NCI-H460 (cell line): ENCODE data around the gene USP40. TPM values are rescaled to one million over a fixed set of nuclear protein-coding genes. Genes with fewer than 3 reads are reported as not detected.

Experiments
- DNase-seq: peaks from one replicate; pipeline ENCODE4 v3.0.0-alpha.2; 2016; ENCODE audit warnings: low read depth; ENCODE audit errors: extremely low read depth
- total RNA-seq: library from RNA; depleted of rRNA; stranded (reverse); fragments of >200 nt; shearing (Covaris generic); gene quantifications from 2 replicates; pipeline ENCODE4 v1.2.3, GENCODE V29; 2014

Gene USP40
- total RNA-seq, 1 experiment from 2014 or later: 43.6 TPM

DNA sequence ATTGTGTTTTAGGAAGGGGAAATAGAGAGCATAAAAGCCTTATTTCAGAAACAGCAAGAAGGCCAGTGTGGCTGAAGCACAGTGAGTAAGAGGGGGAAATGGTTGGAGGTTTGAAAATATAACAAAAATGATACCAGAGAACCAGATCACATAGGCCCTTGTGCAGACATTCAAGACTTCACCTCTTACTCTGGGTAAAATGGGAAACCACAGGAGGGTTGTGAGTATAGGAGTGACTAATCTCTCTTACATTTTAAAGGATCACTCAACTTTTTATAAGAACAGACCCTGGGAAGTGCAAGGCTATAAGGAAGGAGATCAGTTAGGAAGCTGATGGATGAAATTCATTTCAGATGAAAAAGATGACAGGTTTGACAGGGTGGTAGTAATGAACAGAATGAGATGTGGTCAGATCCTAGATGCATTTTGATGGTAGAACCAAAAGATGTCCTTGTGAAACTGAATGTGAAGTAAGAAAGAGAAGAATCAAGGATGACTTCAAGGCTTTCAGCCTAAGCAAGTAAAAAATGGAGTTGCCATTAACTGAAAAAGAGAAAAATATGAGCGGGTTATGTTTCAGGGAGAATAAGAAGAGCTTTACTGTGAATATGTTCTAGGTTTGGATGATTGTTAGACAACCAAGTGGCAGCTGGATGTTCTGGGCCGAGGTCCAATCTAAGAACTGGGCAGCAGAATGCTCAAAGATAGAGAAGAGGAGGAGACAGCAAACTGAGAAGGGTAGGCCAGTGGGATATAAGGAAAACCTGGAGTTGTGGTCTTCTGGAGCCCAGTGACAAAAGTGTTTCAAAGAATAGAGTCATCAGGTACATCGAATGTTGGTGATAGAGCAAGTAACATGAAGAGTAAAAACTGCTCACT lies 65.1 kb downstream of the USP40 start:
- DNase-seq: no peak

DNA sequence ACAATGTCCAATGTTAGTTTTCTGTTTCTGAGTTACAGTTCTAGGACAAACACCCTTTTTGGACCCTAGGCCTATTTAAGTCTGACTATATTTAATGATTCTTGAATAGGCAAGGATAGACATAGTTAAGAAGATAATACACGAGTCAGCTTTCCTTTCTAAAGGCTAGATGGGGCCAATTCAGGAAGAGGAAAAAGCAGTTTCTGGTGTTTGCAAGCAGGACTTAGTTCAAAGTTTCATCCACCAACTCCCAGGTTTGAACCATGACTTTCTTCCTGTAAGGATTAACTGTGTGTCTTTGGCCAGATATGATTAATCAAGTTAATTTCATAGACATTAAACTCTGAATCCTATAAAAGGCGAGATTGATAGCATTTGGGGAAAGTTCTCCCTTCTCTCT lies 66.7 kb downstream of the USP40 start:
- no peak for DNase-seq

DNA sequence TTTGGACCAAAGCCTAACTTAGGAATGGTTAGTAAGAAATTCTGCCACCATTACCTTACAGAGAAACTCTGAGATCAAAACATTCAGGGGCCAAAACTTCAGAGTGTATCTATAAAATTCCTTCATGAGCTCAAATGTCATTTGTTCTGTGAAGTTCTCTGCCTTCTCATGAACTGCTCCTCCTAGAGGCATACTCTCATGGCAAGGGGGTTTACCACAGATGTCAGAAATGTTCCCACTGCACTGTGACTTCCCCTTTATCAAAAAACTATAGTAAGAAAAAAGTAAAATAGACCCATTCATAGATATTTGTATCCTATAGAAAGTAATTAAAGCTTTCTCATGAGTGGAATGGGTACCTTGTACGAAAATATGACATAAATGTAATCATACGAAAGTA lies 68.5 kb downstream of the USP40 start:
- DNase-seq: no peak

DNA sequence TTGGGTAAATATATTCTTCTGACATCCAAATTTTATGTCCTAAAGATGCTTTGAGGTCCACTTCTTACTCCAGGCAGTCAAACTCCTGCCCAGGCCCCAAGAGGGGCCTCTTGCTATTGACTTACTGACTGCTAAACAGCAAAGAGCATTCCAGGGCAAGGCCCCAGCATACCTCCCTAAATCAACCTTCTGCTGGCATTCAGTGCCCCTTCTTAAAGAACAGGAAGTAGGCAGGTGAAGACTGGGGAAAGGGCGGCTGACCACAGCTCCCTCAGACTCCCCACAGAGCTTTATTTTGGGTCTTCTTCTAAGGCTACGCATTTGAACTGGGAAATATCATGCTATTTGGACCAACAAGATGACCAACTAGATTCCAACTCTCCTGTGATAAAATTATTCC lies 68.9 kb downstream of the USP40 start:
- DNase-seq: no peak

DNA sequence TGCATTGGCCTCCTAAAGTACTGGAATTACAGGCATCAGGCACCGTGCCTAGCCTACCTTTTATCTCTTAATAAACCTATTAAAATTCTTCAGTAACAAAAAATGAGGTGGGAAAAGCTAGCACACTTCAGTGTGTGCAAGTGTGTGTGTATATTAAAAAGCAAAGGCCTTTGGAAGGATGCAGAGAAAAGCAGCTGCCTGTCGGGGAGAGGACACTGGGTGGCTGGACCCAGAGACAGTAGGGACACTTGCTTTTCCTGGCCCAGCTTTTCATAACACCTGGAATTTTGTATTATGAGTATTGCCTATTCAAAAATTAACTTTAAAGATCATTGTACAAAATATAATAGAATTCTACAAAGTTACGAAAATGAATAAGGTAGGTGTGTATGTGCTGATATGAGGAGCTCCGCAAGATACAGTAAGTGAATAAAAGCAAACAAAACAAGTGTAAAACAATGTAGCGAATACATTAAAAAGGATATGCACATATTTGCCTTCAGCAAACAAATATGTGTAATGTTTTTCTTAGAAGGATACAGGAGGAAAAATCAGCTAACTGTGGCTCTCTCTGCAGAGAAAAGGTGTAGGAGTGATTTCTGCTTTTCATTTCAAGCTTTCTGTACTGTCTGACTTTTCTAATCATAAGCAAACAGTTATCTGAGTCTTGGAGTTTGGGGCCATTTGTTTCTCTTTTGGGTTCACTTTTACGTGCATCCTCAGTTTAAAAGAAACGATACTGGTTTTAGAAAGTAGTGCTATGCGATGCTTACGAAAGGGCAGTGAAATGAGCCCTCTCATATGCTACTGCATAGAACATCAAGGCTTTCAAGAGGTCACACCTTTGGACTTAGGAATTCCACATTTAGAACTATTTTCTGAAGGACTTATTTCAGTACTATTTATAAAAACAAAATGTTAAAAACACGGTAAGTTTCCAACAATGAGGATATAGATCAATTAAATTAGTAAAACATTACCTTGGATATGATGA lies 70.8 kb downstream of the USP40 start:
- DNase-seq: no peak

DNA sequence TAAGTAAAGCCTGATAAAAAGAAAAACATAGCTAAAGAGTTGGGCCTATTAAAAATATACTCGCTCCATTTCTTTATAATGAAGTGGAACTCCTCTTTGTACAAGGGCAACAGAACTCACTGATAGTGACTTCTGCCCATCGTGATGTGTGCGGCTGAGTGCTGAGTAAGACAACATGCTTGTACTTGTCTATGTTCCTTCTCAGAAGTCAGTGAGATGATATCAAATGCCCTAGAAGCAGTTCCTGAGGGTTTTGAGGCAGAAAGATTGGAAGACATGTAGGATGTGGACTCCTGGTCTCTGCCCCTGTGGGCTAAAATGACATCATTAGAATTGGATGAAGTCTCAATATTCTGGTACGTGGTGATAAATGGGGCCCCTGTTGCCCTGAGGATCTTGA lies 73.8 kb downstream of the USP40 start:
- DNase-seq: no peak

DNA sequence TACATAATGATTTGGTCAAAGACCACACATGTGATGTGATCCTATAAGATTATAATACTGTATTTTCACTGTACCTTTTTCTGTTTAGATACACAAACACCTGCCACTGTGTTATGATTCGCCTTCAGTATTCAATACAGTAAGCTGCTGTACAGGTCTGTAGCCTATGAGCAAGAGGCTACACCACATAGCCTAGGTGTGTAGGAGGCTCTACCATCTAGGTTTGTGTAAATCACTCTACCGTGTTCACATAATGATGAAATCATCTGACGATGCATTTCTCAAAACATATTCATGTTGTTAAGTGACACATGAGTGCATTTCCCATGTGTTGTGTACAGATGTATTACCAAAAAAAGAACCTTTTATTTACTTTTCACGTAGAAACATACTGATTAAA lies 74.5 kb downstream of the USP40 start:
- no peak for DNase-seq

DNA sequence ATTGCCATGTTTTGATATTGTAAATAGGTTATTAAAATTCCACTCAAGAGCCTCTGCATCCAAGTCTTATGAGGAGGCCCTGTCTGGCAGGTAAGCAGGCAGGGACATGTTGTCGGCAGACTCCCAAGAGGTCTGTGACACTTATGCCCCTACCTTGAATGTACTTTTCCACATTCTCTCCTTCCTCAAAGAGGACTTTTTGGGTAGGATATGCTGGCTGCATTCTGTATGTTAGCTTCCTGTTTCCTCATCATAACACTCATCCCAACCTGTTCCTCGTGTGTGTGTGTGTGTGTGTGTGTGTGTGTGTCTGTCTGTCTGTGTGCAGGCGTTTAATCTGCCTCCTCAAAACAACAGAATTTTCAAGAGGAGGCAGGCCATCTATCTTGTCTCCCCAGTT lies 75.3 kb downstream of the USP40 start:
- no peak for DNase-seq

DNA sequence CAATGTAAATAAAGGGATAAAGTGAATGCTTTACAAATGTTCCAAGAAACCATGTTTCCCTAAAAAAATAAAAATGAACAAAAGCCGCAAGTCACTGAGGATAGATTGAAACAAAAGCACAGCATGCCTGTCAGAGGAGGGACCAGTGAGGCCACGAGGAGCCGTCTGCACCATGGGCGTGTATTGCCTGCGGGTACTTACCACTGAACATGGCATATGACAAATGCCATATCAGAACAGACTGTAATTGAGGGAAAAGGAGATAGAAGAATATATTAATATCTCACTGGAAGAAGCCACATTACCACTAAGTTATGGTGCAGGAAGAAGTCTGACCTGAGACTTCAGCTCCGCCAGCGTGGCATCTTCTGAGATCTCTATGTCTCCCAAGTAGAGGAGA lies 75.8 kb downstream of the USP40 start:
- DNase-seq: no peak

DNA sequence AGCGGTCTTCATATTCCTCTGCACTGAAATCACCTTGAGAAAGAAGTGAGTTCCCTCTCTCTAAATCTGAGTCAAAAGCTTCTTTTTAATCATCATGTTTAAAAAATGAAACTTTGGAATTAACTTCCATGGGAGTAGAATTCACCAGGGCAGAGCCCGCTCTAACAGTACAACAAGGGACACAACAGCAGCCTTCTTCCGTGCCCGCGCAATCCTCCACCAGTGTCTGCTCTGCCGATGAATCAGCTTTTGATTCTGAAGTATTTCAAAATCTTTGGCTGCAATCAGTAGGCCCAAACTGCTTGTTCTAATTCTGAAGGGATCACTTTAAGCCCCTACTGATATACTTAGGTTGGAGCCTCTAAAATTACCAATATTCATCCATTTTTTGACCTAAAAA lies 76.9 kb downstream of the USP40 start:
- DNase-seq: no peak

DNA sequence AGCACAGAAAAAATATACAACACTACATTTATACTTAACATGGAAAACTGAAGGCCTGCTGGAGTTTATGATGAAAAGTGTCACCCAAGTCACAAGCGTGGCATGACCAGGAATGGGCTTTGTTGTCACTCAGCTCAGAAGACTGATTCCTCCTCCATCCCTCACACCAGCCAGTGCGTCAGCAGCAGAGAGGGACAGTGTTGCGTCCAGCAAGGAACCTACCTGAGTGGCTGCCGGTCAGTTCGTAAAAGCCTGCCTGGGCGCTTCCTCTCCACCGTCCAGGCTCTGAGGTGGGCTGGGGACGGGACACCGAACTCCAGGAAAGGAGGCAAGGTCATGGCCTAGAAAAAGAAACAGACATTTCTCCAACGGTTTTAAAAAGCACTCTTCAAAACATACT lies 77.4 kb downstream of the USP40 start:
- no peak for DNase-seq

DNA sequence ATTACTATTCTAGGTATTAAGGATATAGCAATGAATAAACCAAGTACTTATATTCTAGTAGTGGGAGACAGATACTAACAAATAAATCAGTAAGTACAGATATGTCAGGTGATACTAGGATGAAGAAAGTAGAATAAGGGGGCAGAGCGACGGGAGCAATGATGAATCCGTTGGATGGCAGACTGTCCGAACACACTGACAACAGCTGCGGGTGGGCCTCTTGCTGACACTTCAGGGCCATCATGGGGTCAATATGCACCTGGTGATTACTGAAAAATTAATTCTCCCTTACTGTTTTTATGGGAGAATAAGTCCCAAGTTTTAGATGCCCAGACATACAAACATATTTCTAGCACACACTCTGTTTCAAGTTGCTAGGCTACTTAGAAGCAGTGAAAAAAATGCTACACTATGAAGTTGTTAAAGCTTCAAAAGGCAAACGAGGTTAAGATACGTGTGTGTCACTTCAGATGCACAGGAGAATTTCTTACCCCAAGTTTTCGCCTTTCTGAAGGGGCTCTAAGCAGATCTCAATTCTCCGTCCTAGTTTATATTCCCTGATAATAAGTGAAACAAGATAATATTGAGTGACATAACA lies 78.7 kb downstream of the USP40 start:
- no peak for DNase-seq

DNA sequence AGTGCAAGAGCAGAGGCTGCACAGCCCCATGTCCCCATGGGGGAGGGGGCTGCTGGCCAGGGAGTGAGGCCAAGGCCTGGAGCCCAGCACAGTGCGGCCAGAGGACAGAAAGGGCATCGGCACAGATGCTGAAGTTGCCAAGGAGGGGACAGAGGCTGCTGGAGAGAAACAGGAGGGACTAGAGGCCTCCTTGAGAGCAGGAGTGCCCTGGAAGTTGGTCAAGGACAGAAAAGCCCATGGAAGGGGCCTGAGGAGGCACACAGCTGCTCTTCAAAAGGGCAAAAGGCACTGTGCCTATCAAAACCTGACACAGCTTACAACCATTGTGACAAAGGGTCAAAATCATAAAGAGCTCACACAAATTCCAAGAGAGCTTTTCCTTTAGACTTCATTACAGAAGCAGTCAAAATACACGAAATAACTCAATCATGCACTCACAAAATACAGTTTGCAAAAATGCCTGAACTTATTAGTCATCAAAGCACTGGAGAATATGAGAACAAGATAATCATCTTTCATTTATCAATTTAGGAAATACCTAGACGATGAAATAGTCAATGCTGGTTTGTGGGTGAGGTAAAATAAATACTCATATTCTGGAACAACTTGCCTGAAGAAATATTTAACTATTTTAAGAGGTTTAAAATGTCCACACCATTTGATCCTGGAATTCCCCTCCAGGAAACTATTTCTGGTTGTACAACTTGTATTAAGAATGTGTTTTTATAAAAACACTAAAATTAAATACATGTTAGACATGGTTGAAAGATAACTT lies 79.6 kb downstream of the USP40 start:
- no peak for DNase-seq

DNA sequence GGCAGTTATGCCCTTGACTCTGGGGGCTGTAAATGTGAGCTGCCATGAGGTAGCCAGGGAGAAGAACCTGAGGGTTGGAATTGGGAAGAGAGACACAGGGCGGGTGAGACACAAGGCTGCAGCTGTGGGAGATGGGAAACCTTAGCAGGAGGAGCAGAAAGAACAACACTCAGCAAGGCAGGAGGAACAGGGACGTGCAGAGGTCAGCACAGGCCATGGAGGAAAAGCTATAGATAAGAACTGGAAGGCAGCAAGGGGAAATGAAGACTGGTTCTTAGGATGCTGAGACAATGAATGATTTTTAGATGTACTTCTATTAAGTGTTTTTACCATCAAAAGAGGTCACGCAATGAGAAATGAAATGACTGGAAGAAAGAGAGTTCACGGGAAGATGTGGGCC lies 80.2 kb downstream of the USP40 start:
- no peak for DNase-seq

DNA sequence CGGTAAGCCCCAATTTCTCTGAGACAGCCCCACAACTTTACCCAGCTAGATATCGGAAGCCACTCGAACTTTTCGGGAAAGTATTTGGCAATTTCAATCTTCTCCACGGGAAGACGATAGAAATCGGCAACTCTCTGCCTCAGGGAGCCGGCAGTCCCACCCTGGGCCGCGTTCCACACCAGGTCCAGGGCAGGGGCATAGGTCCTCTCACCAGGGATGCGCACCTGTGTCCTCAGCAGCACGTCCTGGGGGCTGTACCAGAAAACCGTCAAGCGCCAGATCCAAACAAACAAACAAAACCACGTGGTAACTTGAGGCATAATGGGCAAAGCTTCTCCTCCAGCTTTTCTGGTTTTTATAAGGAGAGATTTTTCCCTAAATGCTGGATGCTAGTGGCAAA lies 80.9 kb downstream of the USP40 start:
- DNase-seq: no peak

DNA sequence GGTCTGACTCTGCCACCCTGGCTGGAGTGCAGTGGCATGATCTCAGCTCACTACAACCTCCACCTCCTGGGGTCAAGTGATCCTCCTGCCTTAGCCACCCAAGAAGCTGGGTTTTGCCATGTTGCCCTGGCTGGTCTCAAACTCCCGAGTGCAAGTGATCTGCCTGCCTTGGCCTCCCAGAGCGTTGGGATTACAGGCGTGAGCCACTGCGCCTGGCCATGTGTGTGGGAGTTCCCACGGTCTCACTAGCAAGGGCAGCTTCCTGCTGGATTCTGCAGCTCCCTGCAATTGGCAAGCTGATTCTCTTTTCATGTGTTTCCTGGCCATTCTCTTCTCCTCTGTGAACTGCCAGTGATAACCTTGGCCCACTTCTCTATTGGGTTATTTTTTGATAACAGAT lies 84.0 kb downstream of the USP40 start:
- DNase-seq: no peak

DNA sequence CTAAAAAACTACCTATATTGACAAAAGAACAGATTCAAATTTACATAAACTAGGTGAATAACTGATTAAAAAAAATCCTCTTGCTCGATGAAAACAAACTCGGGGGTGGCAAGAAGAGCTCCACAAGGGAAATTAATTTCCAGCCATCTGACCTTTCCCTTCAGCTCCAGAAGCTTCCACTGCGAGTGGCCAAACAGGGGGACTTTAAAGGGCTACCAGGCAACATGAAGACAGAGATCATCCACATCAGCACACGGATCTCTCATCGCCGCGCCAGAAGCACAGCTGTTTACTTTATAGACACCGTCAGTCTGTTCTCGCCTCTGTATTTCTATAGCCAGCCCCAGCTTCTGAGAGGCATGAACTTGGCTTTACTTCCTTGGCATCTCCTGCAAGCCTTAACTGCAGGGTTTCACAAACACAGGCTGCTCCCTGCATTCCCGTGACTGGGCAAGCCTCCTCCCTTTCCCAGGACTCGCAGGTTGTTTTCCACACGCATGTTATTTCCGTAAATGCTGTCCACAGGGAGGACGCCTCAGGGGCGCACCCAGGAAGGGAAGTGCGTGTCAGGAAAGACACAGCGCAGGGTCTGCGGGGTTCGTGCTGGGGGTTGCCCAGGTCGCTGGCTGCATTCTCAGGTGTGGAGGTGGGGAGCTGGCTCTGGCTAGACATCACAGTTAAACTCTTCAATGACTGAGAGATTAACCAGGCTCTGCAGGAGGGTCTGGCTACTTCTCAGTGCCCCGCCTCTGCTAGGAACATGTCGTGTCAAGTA lies 85.0 kb downstream of the USP40 start:
- no peak for DNase-seq

DNA sequence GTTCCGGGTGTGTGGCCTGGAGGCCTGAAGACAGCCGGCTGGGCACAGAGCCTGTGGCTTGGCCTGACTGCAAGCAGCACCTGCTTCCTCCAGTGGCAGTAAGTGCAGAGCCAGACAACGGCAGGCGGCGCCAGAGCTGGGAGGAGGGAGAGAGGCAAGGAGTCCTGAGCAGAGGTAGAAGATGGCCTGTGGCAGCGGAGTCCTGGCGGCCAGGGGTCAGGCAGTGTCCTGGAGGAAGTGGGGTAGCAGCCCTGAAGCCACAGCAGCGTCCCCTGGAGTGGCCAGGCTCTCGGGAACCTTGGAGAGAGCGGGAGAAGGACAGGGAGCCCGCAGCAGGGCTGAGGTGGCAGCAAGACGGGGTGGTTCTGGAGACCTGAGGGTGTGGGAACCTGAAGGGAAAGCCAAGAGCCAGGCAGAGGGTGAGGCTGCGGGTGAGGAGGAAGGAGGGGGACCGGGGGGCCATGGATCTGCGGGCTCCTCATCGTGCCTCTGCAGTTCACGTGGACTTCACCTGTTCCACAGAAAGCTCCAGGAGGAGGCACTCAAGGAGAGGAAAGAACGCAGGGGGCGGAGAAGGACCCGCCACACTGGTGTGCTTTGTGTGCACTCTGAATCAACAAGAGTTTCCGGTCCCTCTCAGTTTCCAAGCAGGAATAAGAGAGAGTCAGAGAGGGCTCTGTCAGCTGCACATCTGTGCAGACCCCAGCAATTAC lies 85.9 kb downstream of the USP40 start:
- no peak for DNase-seq
